ENCODE data around the gene AUTS2.

The AUTS2 gene

GRCh38 chr7:69608878-69609277 lies 10.6 kb downstream of the AUTS2 start:
- no peaks in the 10 kb centered on the region for H3K9me3 Mint-ChIP-seq
- no peak overlapping the region for H3K27ac Mint-ChIP-seq
- H3K4me3 Mint-ChIP-seq, result no peak overlapping the region
- no peaks in the 10 kb centered on the region for H3K36me3 Mint-ChIP-seq (ENCODE audit: low read depth)
- peaks cover 4% of the 10 kb centered on the region for H3K27me3 Mint-ChIP-seq (ENCODE audit: low read depth)
- TF ChIP-seq CTCF (IDR thresholded peaks at IDR 0.05; ENCODE audit: unreplicated experiment in 3 of 3), result no peak
- H3K4me1 Mint-ChIP-seq, result peaks cover 46% of the 10 kb centered on the region

GRCh38 chr7:69609541-69610373 lies 11.5 kb downstream of the AUTS2 start:
- no peak overlapping the region for H3K27ac Mint-ChIP-seq
- H3K36me3 Mint-ChIP-seq (ENCODE audit: low read depth), result no peaks in the 10 kb centered on the region
- no peaks in the 10 kb centered on the region for H3K9me3 Mint-ChIP-seq
- no peak for TF ChIP-seq CTCF (IDR thresholded peaks at IDR 0.05; ENCODE audit: unreplicated experiment in 3 of 3)
- peaks cover 49% of the 10 kb centered on the region for H3K4me1 Mint-ChIP-seq
- H3K4me3 Mint-ChIP-seq, result no peak overlapping the region
- peaks cover 4% of the 10 kb centered on the region for H3K27me3 Mint-ChIP-seq (ENCODE audit: low read depth)

GRCh38 chr7:69610374-69611084 lies 12.3 kb downstream of the AUTS2 start:
- TF ChIP-seq CTCF (IDR thresholded peaks at IDR 0.05; ENCODE audit: unreplicated experiment in 3 of 3), result no peak
- Mint-ChIP-seq H3K4me3 (no peak overlapping the region), H3K4me1 (peaks cover 50% of the 10 kb centered on the region), H3K9me3 (no peaks in the 10 kb centered on the region), H3K27ac (no peak overlapping the region), H3K27me3 (ENCODE audit: low read depth) (peaks cover 4% of the 10 kb centered on the region), H3K36me3 (ENCODE audit: low read depth) (no peaks in the 10 kb centered on the region)

DNA sequence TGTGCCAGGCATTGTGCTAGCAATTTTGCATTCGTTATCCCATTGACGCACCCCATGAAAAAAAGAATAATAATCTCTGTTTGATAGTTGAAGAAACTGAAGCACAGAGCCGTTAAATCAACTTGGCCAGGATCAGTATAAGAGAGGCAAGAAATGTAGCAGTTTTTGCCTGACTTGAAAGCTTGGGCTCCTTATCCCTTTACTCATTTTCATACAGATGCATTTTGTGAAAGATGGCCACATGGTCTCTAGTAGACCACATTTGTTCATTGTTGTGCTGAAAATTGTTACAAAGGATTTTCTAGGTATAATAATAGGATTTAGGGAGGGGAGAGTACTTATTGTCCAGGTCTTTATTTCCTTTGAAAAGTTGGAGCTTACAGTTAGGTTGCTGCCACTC lies 14.7 kb downstream of the AUTS2 start:
- Mint-ChIP-seq H3K4me3 (no peak overlapping the region), H3K4me1 (peaks cover 51% of the 10 kb centered on the region), H3K36me3 (ENCODE audit: low read depth) (no peaks in the 10 kb centered on the region), H3K27me3 (ENCODE audit: low read depth) (peaks cover 8% of the 10 kb centered on the region), H3K9me3 (no peaks in the 10 kb centered on the region), H3K27ac (no peak overlapping the region)
- TF ChIP-seq CTCF (IDR thresholded peaks at IDR 0.05; ENCODE audit: unreplicated experiment in 3 of 3), result no peak

DNA sequence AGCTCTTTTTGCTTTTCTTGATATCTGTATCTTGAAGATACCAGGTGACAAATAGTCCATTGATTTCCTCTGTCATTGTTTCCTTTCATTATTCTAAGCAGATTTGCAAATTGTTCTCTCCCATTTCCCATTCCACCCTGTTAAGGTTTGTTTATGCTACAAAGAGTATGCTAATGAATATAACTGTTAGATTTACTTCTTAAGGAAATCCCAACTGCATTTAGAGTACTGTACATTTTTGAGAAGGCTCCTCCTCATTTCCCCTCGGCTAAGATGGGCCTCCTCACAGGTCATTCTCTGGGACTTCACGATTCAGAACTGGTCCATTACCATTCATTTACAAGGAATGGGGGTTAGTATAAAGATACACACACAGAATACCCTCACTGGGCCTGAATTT lies 15.6 kb downstream of the AUTS2 start:
- H3K36me3 Mint-ChIP-seq (ENCODE audit: low read depth), result no peaks in the 10 kb centered on the region
- H3K4me3 Mint-ChIP-seq, result no peak overlapping the region
- H3K9me3 Mint-ChIP-seq, result no peaks in the 10 kb centered on the region
- no peak for TF ChIP-seq CTCF (IDR thresholded peaks at IDR 0.05; ENCODE audit: unreplicated experiment in 3 of 3)
- peaks cover 46% of the 10 kb centered on the region for H3K4me1 Mint-ChIP-seq
- no peak overlapping the region for H3K27ac Mint-ChIP-seq
- peaks cover 5% of the 10 kb centered on the region for H3K27me3 Mint-ChIP-seq (ENCODE audit: low read depth)
